CD14-positive monocyte (primary cell): ENCODE results near the gene ACY1. TPM values are rescaled to one million over a fixed set of nuclear protein-coding genes. Genes with fewer than 3 reads are reported as not detected.

Experiments
- DNase-seq, 3 donors: peaks; one replicate each; pipeline ENCODE4 v3.0.0-alpha.2; 2011 to 2022
- H2AFZ ChIP-seq: 2 replicates; pipeline ENCODE4 v1.6.0; 2012; ENCODE audit warnings: mild to moderate bottlenecking, low read depth, low read length, inconsistent platforms; ENCODE audit not compliant: insufficient read depth, poor library complexity, severe bottlenecking
- H3K27ac ChIP-seq, 2 donors: 1 replicate in 1 of 2; 2 replicates in 1 of 2; pipeline ENCODE4 v1.5.1; 2012 to 2013; ENCODE audit warnings: low read length in 2 of 2, control low read depth in 1 of 2, inconsistent platforms in 1 of 2, low read depth in 1 of 2, mild to moderate bottlenecking in 1 of 2
- H3K27me3 ChIP-seq, 2 donors: one replicate each; pipeline versions ENCODE4 v1.6.0 to v1.6.1; 2011 to 2013; ENCODE audit warnings: low read length in 2 of 2; ENCODE audit not compliant: control insufficient read depth in 2 of 2, insufficient read depth in 2 of 2
- H3K36me3 ChIP-seq, 2 donors: replicated peaks in 1 of 2; 1 replicate in 1 of 2; 2 replicates in 1 of 2; pipeline versions ENCODE4 v1.5.1 to v1.6.1; 2012 to 2013; ENCODE audit warnings: low read length in 2 of 2, control low read depth in 1 of 2, inconsistent platforms in 1 of 2, mild to moderate bottlenecking in 1 of 2; ENCODE audit not compliant: insufficient read depth in 2 of 2, control insufficient read depth in 1 of 2
- H3K4me1 ChIP-seq, 2 donors: 1 replicate in 1 of 2; 2 replicates in 1 of 2; pipeline versions ENCODE4 v1.5.1 to v1.6.1; 2012 to 2013; ENCODE audit warnings: low read length in 2 of 2, control low read depth in 1 of 2, inconsistent platforms in 1 of 2, mild to moderate bottlenecking in 1 of 2, moderate library complexity in 1 of 2; ENCODE audit not compliant: insufficient read depth in 2 of 2, control insufficient read depth in 1 of 2
- H3K4me2 ChIP-seq: replicated peaks from 2 replicates; pipeline ENCODE3; 2012; ENCODE audit warnings: low read length, moderate library complexity, mild to moderate bottlenecking; ENCODE audit not compliant: poor library complexity, severe bottlenecking; ENCODE audit errors: extremely low read depth
- H3K4me3 ChIP-seq, 3 experiments: fragments of 200-600 bp in 1 of 3; sonication (generic) in 1 of 3; replicated peaks in 1 of 3; 1 replicate in 2 of 3; 2 replicates in 1 of 3; pipeline ENCODE4 v1.5.1; 2011 to 2013; ENCODE audit warnings: low read length in 3 of 3, mild to moderate bottlenecking in 3 of 3, control low read depth in 2 of 3, low read depth in 2 of 3, inconsistent platforms in 1 of 3, moderate library complexity in 1 of 3
- H3K79me2 ChIP-seq: 2 replicates; pipeline ENCODE4 v1.6.0; 2012; ENCODE audit warnings: mild to moderate bottlenecking, control low read depth, inconsistent platforms, low read length, moderate library complexity; ENCODE audit not compliant: insufficient read depth
- H3K9ac ChIP-seq: 2 replicates; pipeline ENCODE4 v1.6.0; 2017; ENCODE audit warnings: low read length, mild to moderate bottlenecking; ENCODE audit not compliant: insufficient read depth, poor library complexity, severe bottlenecking
- H3K9me3 ChIP-seq, 2 donors: replicated peaks in 1 of 2; 1 replicate in 1 of 2; 2 replicates in 1 of 2; pipeline versions ENCODE4 v1.5.1 to v1.6.1; 2012 to 2013; ENCODE audit warnings: low read length in 2 of 2, control low read depth in 1 of 2; ENCODE audit not compliant: control insufficient read depth in 1 of 2, insufficient read depth in 1 of 2
- H4K20me1 ChIP-seq: 2 replicates; pipeline ENCODE4 v1.6.0; 2012; ENCODE audit warnings: mild to moderate bottlenecking, low read length, control low read depth, moderate library complexity; ENCODE audit not compliant: insufficient read depth
- H3K27ac Mint-ChIP-seq, 7 donors: one replicate each; pipeline ENCODE4 v1.8.0; 2020; ENCODE audit warnings: mild to moderate bottlenecking in 7 of 7, mixed read lengths in 7 of 7, moderate library complexity in 6 of 7, inconsistent platforms in 2 of 7
- H3K27me3 Mint-ChIP-seq, 3 donors: one replicate each; pipeline ENCODE4 v1.8.0; 2021 to 2022; ENCODE audit warnings: low read depth in 3 of 3, mild to moderate bottlenecking in 3 of 3, mixed read lengths in 3 of 3, moderate library complexity in 3 of 3, inconsistent platforms in 1 of 3
- H3K36me3 Mint-ChIP-seq, 2 donors: one replicate each; pipeline ENCODE4 v1.8.0; 2020; ENCODE audit warnings: mixed read lengths in 2 of 2, inconsistent platforms in 1 of 2, mild to moderate bottlenecking in 1 of 2
- H3K4me1 Mint-ChIP-seq: one replicate; pipeline ENCODE4 v1.8.0; 2020; ENCODE audit warnings: mild to moderate bottlenecking, mixed read lengths
- H3K4me3 Mint-ChIP-seq, 2 donors: one replicate each; pipeline ENCODE4 v1.8.0; 2020; ENCODE audit warnings: mild to moderate bottlenecking in 2 of 2, mixed read lengths in 2 of 2, moderate library complexity in 1 of 2
- H3K9me3 Mint-ChIP-seq, 7 donors: one replicate each; pipeline ENCODE4 v1.8.0; 2020 to 2022; ENCODE audit warnings: mixed read lengths in 7 of 7, mild to moderate bottlenecking in 6 of 7, moderate library complexity in 6 of 7, inconsistent platforms in 2 of 7
- CTCF ChIP-seq: fragments of 200-600 bp; IDR thresholded peaks from one replicate; pipeline ENCODE4 v1.8.0; 2022; ENCODE audit warnings: antibody characterized with exemption, mild to moderate bottlenecking
- WGBS: methylation state at CpG from one replicate; pipeline ENCODE4 v1.1.5; 2013; ENCODE audit warnings: missing lambda C conversion rate; ENCODE audit not compliant: insufficient coverage; 5-methylcytosine and 5-hydroxymethylcytosine counted together
- intact Hi-C, 2 donors: fragments of 100-400 bp; cut with micrococcal nuclease; formaldehyde crosslinking; loops; one replicate each; pipeline versions ENCODE4 v1.15.0 to v1.15.1; 2023
- polyA plus RNA-seq, 3 donors: library from polyadenylated mRNA; depleted of rRNA in 1 of 3; unstranded in 2 of 3; stranded (reverse) in 1 of 3; fragments of 300-500 nt in 2 of 3; fragments of >200 nt in 1 of 3; fragmentation: Illumina TruSeq in 2 of 3; gene quantifications; 1 replicate in 2 of 3; 2 replicates in 1 of 3; pipeline ENCODE4 v1.2.3, GENCODE V29; 2012 to 2021

Gene ACY1
- polyA plus RNA-seq, 3 donors: 13.3 to 18.0 (median 14.5) TPM

- H3K36me3 ChIP-seq: no peaks in the 10 kb centered on the region
- H4K20me1 ChIP-seq: no peaks in the 10 kb centered on the region
- no peak for DNase-seq
- Mint-ChIP-seq H3K4me1 (no peaks in the 10 kb centered on the region), H3K4me3 (no peak overlapping the region), H3K36me3 (no peaks in the 10 kb centered on the region), H3K27me3 (peaks cover 2 to 3% (median 3%) of the 10 kb centered on the region in 3 donors), H3K9me3 (no peaks in the 10 kb centered on the region), H3K27ac (no peak overlapping the region)
- 80% methylated on average over 1 of the region's 5 CpGs for WGBS
- H2AFZ ChIP-seq: no peak overlapping the region
- intact Hi-C loops: no loop called here
- H3K9me3 ChIP-seq: no peaks in the 10 kb centered on the region
- no peak overlapping the region for H3K27ac ChIP-seq
- no peak overlapping the region for H3K4me3 ChIP-seq
- H3K79me2 ChIP-seq: no peaks in the 10 kb centered on the region
- no peak for TF ChIP-seq CTCF
- no peak overlapping the region for H3K4me2 ChIP-seq
- H3K27me3 ChIP-seq: no peaks in the 10 kb centered on the region
- no peaks in the 10 kb centered on the region for H3K4me1 ChIP-seq
- H3K9ac ChIP-seq: no peak overlapping the region
Observed at GRCh38 chr3:52034212-52034611, 50.9 kb downstream of the ACY1 start.

- no peak overlapping the region for H3K4me3 Mint-ChIP-seq
- intact Hi-C loops: no loop called here
- H3K79me2 ChIP-seq: no peaks in the 10 kb centered on the region
- H3K36me3 ChIP-seq: no peaks in the 10 kb centered on the region
- H3K4me1 ChIP-seq: no peaks in the 10 kb centered on the region
- H3K9me3 ChIP-seq: no peaks in the 10 kb centered on the region
- no peaks in the 10 kb centered on the region for H3K36me3 Mint-ChIP-seq
- no peaks in the 10 kb centered on the region for H3K4me1 Mint-ChIP-seq
- no peaks in the 10 kb centered on the region for H3K9me3 Mint-ChIP-seq
- no peak for TF ChIP-seq CTCF
- WGBS: 71% methylated on average over 1 of the region's 3 CpGs
- H4K20me1 ChIP-seq: no peaks in the 10 kb centered on the region
- no peak for DNase-seq
- no peak overlapping the region for H3K9ac ChIP-seq
- no peak overlapping the region for H3K27ac ChIP-seq
- H3K27me3 ChIP-seq: no peaks in the 10 kb centered on the region
- H2AFZ ChIP-seq: no peak overlapping the region
- peaks cover 2 to 3% (median 3%) of the 10 kb centered on the region in 3 donors for H3K27me3 Mint-ChIP-seq
- no peak overlapping the region for H3K4me3 ChIP-seq
- H3K4me2 ChIP-seq: no peak overlapping the region
- no peak overlapping the region for H3K27ac Mint-ChIP-seq
Observed at GRCh38 chr3:52034651-52035050, 51.3 kb downstream of the ACY1 start.
